Adrenal gland (tissue), 12 donors: ENCODE data around the gene IL1RAPL2. TPM values are rescaled to one million over a fixed set of nuclear protein-coding genes. Genes with fewer than 3 reads are reported as not detected.

Experiments used
- DNase-seq, 7 donors: peaks; one replicate each; pipeline ENCODE4 v3.0.0-alpha.2; 2019 to 2020
- H3K27ac ChIP-seq, 5 donors: fragments of 200-600 bp; sonication (generic) in 4 of 5; 1 replicate in 3 of 5; 2 replicates in 2 of 5; pipeline versions ENCODE4 v1.5.1 to v1.8.0; 2016 to 2020; ENCODE audit warnings: mild to moderate bottlenecking in 1 of 5
- H3K27me3 ChIP-seq: fragments of 200-600 bp; 2 replicates; pipeline ENCODE4 v1.8.0; 2021
- H3K36me3 ChIP-seq, 2 donors: fragments of 200-600 bp; replicated peaks in 1 of 2; 1 replicate in 1 of 2; 2 replicates in 1 of 2; pipeline versions ENCODE4 v1.5.1 to v1.8.0; 2018 to 2022
- H3K4me1 ChIP-seq, 2 donors: fragments of 200-600 bp; replicated peaks in 1 of 2; 1 replicate in 1 of 2; 2 replicates in 1 of 2; pipeline versions ENCODE4 v1.5.1 to v1.8.0; 2018 to 2021
- H3K4me3 ChIP-seq, 4 donors: fragments of 200-600 bp; sonication (generic) in 3 of 4; one replicate each; pipeline ENCODE4 v1.5.1; 2016 to 2018
- H3K9me3 ChIP-seq, 3 donors: fragments of 200-600 bp; sonication (generic) in 1 of 3; replicated peaks in 1 of 3; 1 replicate in 2 of 3; 2 replicates in 1 of 3; pipeline versions ENCODE4 v1.5.1 to v1.8.0; 2016 to 2021
- POLR2A ChIP-seq, 2 donors: fragments of 450-650 bp; IDR thresholded peaks; one replicate each; pipeline ENCODE4 v1.6.1; 2017; ENCODE audit warnings: antibody characterized with exemption in 2 of 2, mild to moderate bottlenecking in 2 of 2, moderate library complexity in 1 of 2
- WGBS, 4 donors: extraction: QIAGEN DNeasy Blood & Tissue Kit in 2 of 4; methylation state at CpG; one replicate each; pipeline versions ENCODE4 v1.1.5 to v1.1.7; 2013 to 2017; 5-methylcytosine and 5-hydroxymethylcytosine counted together
- intact Hi-C, 2 donors: fragments of 100-400 bp; cut with DNase I; formaldehyde crosslinking; loops; one replicate each; pipeline versions ENCODE4 v1.14.1 to v1.15.0; 2022 to 2023
- polyA plus RNA-seq, 3 donors: library from polyadenylated mRNA; stranded (reverse); fragments of 200-250 nt in 2 of 3; fragments of 350-450 nt in 1 of 3; fragmentation: Illumina TruSeq in 1 of 3; extraction: RNeasy Lipid Tissue Mini Kit (QIAGEN cat#74804) in 1 of 3; gene quantifications; one replicate each; pipeline ENCODE4 v1.2.3, GENCODE V29; 2013 to 2014
- total RNA-seq, 9 donors: library from RNA; depleted of rRNA in 4 of 9; stranded (reverse); fragments of >200 nt in 4 of 9; fragments of 120-200 nt in 1 of 9; fragmentation: NEBNext Ultra II Directional in 1 of 9; extraction: Animal tissue kit (Norgen Biotek cat#: 25700) in 1 of 9; gene quantifications; one replicate each; pipeline versions ENCODE4 v1.1.0 to v1.2.4, GENCODE V29; 2013 to 2023
- TF ChIP-seq, protein P1 (sequence below), 6 experiments: fragments of 450-650 bp in 4 of 6; fragments of 200-600 bp in 2 of 6; sonication (generic) in 1 of 6; IDR thresholded peaks; 1 replicate in 5 of 6; 2 replicates in 1 of 6; pipeline versions ENCODE4 v1.5.1 to v1.8.0; 2016 to 2021; ENCODE audit warnings: antibody characterized with exemption in 6 of 6, mild to moderate bottlenecking in 2 of 6, moderate library complexity in 1 of 6
- donor health status: healthy with polysubstance abuse.
- donor health status: Bipolar disorder and iron deficiency.
- donor health status: DM: yes; HTN: yes; CAD: no.
- donor health status: DM: no; HTN: no; CAD: no.
- donor health status: DM: no; HTN: no; CAD: no.
- donor health status: DM: yes; HTN: yes; CAD: no.

IL1RAPL2 gene
- total and polyA plus RNA-seq, 12 donors = 0.27 to 8.4 (median 0.64) TPM; not detected in 5

DNA sequence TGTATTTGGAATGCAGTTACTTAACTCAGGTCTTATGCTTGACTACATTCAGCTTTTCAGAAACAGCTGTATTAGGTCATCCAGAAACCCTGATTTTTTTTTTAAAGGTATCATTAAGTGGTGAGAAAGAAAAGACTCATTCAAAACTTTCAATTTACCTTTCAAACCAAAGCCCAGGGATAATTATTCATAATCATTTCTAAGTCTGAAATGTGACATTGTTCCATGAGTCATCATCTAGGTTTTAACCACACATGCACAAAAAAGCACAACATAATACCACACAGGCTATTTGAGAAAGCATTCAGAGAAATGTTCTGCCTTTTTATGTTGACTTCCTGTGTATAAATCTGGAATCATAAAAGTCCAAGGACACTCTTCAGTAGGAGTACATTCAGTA is 288.2 kb downstream of the IL1RAPL2 start:
- intact Hi-C loops = no loop called here
- peaks cover 19% of the 10 kb centered on the region for H3K27me3 ChIP-seq
- H3K4me1 ChIP-seq = no peaks in the 10 kb centered on the region
- H3K4me3 ChIP-seq = no peak overlapping the region
- H3K27ac ChIP-seq = no peak overlapping the region
- H3K9me3 ChIP-seq = no peaks in the 10 kb centered on the region
- H3K36me3 ChIP-seq = no peaks in the 10 kb centered on the region
- no peak for DNase-seq
- TF ChIP-seq, protein P1, sequence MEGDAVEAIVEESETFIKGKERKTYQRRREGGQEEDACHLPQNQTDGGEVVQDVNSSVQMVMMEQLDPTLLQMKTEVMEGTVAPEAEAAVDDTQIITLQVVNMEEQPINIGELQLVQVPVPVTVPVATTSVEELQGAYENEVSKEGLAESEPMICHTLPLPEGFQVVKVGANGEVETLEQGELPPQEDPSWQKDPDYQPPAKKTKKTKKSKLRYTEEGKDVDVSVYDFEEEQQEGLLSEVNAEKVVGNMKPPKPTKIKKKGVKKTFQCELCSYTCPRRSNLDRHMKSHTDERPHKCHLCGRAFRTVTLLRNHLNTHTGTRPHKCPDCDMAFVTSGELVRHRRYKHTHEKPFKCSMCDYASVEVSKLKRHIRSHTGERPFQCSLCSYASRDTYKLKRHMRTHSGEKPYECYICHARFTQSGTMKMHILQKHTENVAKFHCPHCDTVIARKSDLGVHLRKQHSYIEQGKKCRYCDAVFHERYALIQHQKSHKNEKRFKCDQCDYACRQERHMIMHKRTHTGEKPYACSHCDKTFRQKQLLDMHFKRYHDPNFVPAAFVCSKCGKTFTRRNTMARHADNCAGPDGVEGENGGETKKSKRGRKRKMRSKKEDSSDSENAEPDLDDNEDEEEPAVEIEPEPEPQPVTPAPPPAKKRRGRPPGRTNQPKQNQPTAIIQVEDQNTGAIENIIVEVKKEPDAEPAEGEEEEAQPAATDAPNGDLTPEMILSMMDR (IDR thresholded peaks at IDR 0.05) = no peak
- TF ChIP-seq POLR2A (IDR thresholded peaks at IDR 0.05) = no peak

DNA sequence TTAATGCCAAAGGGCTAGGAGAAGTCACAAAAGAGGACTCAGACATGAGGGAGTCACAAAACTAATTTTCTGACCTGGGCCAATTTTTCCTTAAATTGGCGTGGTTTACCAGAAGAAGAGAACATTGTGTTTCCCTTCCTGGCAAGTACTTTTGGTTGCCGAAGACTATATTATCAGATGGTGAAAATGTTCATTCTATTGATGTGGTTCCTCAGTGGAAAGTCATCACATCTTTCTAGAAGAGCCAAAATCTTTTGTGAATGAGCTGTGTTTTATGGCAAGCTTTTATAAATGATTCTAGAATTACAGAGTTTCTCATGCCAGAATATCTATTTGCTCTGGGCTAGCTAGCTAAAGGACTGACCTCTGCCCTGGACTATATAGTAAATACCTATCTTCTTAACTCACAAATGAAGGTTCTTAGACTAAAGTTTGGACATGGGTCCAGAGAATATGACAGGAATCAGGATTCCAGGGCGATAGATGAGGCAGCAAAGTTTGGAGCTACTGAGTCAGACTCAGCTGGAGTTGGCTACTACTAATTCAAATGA is 288.9 kb downstream of the IL1RAPL2 start:
- TF ChIP-seq, protein P1 (IDR thresholded peaks at IDR 0.05) = no peak
- no peak for TF ChIP-seq POLR2A (IDR thresholded peaks at IDR 0.05)
- no peak overlapping the region for H3K4me3 ChIP-seq
- H3K27me3 ChIP-seq = peaks cover 19% of the 10 kb centered on the region
- no peaks in the 10 kb centered on the region for H3K36me3 ChIP-seq
- H3K9me3 ChIP-seq = no peaks in the 10 kb centered on the region
- no peak overlapping the region for H3K27ac ChIP-seq
- WGBS, 4 donors = 71 to 83% (median 75%) methylated on average over 3 of the region's 3 CpGs
- intact Hi-C loops = no loop called here
- DNase-seq = no peak
- H3K4me1 ChIP-seq = no peaks in the 10 kb centered on the region

DNA sequence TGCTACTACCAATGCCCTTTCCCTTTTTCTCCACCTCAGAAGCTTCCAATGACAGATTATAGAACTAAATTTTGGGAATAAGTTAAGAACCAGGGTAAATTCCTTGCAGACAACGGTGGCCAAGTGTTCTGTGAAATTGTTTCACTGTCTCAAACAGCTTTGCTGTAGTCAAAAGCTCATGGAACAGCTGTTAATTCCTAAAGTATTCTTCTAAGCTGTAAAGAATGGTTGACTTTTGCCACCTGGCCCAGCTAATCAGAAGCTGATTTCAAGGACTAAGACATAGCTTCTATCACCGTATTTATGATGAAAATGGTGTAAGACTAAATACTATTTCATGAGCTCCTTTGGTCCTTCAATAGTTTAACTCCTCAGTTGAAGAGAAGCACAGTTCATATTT is 297.5 kb downstream of the IL1RAPL2 start:
- intact Hi-C loops = no loop called here
- Histone ChIP-seq H3K4me3 (no peak overlapping the region), H3K36me3 (no peaks in the 10 kb centered on the region), H3K27me3 (no peaks in the 10 kb centered on the region), H3K9me3 (no peaks in the 10 kb centered on the region), H3K4me1 (no peaks in the 10 kb centered on the region), H3K27ac (no peak overlapping the region)
- TF ChIP-seq, protein P1 (IDR thresholded peaks at IDR 0.05) = no peak
- TF ChIP-seq POLR2A (IDR thresholded peaks at IDR 0.05) = no peak
- no peak for DNase-seq
- 45 to 77% (median 51%) methylated on average over 2 of the region's 2 CpGs for WGBS, 4 donors

DNA sequence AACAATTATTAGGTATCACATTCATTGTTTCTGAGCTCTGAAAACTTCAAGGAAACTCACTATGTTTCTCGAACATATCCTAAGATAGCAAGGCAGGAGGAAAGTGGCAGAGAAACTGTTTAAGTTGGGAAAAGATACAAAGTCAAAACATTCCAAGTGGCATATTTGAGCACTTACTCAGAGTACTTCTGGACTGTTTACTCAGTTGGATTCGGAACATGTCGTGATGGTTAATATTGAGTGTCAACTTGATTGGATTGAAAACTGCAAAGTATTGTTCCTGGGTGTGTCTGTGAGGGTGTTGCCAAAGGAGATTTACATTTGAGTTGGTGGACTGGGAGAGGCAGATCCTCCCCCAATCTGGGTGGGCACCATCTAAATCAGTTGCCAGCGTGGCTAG is 298.3 kb downstream of the IL1RAPL2 start:
- Histone ChIP-seq H3K27ac (no peak overlapping the region), H3K27me3 (no peaks in the 10 kb centered on the region), H3K36me3 (no peaks in the 10 kb centered on the region), H3K4me3 (no peak overlapping the region), H3K4me1 (no peaks in the 10 kb centered on the region), H3K9me3 (no peaks in the 10 kb centered on the region)
- TF ChIP-seq POLR2A (IDR thresholded peaks at IDR 0.05) = no peak
- TF ChIP-seq, protein P1 (IDR thresholded peaks at IDR 0.05) = no peak
- 70 to 73% (median 72%) methylated on average over 4 of the region's 4 CpGs for WGBS, 4 donors
- no peak for DNase-seq
- intact Hi-C loops = no loop called here
